AG09319 (cell line): ENCODE measurements around the gene APBA3.
A peak's percentile ranks its signal among the peaks of the same experiment; 100 is the strongest.

Experiments
- DNase-seq: peaks from one replicate; pipeline ENCODE4 v3.0.0-alpha.2; 2010; ENCODE audit warnings: low read depth; ENCODE audit errors: extremely low read depth
- CTCF ChIP-seq: IDR thresholded peaks from 2 replicates; pipeline ENCODE4 v1.5.1; 2011; ENCODE audit warnings: low read depth, mild to moderate bottlenecking, inconsistent platforms, low read length, moderate library complexity

APBA3 gene

GRCh38 chr19:3721131-3721886 is 40.2 kb downstream of the APBA3 start:
- peak; percentile 42 for DNase-seq
- TF ChIP-seq CTCF: no peak

- no peak for TF ChIP-seq CTCF
- DNase-seq: no peak
Measured at GRCh38 chr19:3720349-3720917, 41.1 kb downstream of the APBA3 start.

GRCh38 chr19:3719868-3720267 is 41.6 kb downstream of the APBA3 start:
- DNase-seq: no peak
- no peak for TF ChIP-seq CTCF

- TF ChIP-seq CTCF: no peak
- DNase-seq: no peak
Measured at GRCh38 chr19:3716147-3716668, 45.3 kb downstream of the APBA3 start.

- no peak for DNase-seq
- no peak for TF ChIP-seq CTCF
Measured at GRCh38 chr19:3712663-3713611, 48.6 kb downstream of the APBA3 start.

- no peak for DNase-seq
- TF ChIP-seq CTCF: no peak
Measured at GRCh38 chr19:3710265-3710812, 51.2 kb downstream of the APBA3 start.
